NCI-H446 treated with DMSO at 0.1 percent for 48 hours (cell line): ENCODE measurements around the gene GNLY.
"Not testable (repeated sequence)": the region's sequence is repeated elsewhere in the genome, so short reads cannot be mapped to it uniquely, and the experiment has no call there.

ENCODE experiments used
- DNase-seq: peaks from one replicate; lab custom pipeline; 2025; lab: John Stamatoyannopoulos, UW

The GNLY gene

DNA sequence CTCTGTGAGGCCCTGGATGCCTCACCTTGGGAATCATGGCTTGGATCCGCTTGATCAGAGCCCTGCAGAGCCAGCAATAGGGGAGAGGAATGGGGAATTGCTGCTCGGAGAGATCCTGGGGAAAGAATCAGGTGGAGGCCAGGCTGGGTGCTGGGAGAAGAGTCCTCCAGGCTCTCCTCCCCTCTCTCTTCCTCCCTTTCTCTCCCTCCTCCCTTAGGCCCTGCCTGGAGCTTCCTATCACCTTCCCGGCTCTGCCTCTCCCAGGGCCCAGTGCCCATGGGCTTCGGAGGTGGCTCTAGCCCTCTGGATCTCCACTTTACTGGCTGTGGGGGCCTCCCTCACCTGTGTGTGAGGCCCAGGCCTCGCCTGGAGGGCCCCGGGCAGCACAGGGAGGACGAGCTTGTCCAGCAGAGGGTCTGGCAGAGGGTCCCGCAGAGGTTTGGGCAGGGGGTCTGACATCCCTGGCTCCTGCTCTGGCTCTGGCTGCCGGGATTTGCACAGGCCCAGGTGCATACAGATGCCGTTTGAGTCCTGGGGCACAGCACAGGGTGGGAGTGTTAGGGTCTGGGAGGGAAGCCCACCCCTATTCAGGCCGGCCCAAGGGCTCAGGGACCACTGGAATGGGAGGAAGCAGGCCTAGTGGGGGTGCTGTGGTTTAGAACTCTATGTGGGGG is 28.8 kb upstream of the GNLY start:
- DNase-seq: no peak

- no peak for DNase-seq
Measured at GRCh38 chr2:85666016-85666415, 28.1 kb upstream of the GNLY start.

DNA sequence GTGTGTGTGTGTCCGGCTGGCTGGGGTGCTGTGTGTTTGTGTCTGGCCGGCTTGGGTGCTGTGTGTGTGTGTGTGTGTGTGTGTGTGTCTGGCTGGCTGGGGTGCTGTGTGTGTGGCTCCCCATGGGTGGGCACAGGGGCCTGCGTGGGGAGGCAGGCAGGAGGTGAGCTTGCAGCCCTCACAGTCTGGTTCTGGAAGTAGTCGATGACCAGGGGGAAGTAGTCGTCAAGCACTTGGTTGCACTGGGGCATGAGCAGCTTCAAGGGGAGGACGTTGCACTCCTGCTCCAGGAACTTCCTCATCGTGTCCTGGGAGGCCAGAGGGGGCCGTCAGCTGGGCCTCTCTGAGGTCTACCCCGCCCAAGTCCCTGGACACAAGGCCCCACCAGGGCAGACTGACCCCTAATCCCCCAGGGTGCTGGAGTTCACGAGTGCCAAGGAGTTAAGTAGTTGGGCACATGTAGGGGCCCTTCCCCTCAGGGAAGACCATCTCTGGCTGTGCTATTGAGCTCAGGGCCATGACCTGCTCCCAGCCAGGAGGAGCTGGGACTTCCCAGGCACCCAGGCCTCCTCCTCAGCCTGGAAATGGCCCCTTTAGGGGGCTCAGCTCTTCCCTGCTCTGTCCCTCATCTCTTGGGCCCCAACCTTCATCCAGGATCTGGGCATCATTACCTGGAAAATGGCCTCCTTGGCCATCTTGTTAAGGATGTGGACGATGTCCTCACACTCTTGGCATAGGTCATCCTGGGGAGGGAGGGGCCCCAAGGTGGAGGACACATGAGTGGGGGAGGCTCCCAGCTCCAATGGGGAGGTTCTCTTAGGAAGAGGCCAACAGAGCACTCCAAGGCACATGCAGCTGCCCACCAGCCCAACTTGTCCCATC is 27.5 kb upstream of the GNLY start:
- DNase-seq: no peak

- no peak for DNase-seq
Measured at GRCh38 chr2:85667561-85668008, 26.6 kb upstream of the GNLY start.

GRCh38 chr2:85668009-85668856 is 25.9 kb upstream of the GNLY start, which contains the start of gene SFTPB:
SFTPB (minus strand) TSS chr2:85668199; CDS start chr2:85668183, 16 bp downstream.
- DNase-seq: no peak

- DNase-seq: no peak
Measured at GRCh38 chr2:85668857-85669142, 25.4 kb upstream of the GNLY start.

GRCh38 chr2:85669549-85669948 is 24.6 kb upstream of the GNLY start:
- no peak for DNase-seq

GRCh38 chr2:85670416-85670815 is 23.7 kb upstream of the GNLY start:
- DNase-seq: not testable (repeated sequence)

DNA sequence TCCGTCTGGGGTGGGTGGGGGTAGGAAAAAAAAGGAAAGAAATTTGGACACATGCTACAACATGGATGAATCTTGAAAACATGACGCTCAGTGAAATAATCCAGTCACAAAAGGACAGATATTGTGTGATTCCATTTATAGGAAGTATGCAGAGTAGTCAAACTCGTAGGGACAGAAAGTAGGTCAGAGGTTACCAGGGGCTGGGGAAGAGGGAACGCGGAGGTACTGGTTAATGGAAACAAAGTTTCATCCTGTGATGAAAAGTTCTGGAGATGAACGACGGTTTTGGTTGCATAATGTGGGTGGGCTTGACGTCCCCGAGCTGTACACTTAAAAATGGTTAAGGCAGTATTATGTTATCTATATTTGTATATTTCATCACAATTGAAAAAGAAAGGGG is 21.7 kb upstream of the GNLY start:
- no peak for DNase-seq

GRCh38 chr2:85673716-85674375 is 20.3 kb upstream of the GNLY start:
- DNase-seq: no peak

GRCh38 chr2:85674417-85674816 is 19.7 kb upstream of the GNLY start:
- no peak for DNase-seq

GRCh38 chr2:85675427-85675826 is 18.7 kb upstream of the GNLY start:
- DNase-seq: no peak

DNA sequence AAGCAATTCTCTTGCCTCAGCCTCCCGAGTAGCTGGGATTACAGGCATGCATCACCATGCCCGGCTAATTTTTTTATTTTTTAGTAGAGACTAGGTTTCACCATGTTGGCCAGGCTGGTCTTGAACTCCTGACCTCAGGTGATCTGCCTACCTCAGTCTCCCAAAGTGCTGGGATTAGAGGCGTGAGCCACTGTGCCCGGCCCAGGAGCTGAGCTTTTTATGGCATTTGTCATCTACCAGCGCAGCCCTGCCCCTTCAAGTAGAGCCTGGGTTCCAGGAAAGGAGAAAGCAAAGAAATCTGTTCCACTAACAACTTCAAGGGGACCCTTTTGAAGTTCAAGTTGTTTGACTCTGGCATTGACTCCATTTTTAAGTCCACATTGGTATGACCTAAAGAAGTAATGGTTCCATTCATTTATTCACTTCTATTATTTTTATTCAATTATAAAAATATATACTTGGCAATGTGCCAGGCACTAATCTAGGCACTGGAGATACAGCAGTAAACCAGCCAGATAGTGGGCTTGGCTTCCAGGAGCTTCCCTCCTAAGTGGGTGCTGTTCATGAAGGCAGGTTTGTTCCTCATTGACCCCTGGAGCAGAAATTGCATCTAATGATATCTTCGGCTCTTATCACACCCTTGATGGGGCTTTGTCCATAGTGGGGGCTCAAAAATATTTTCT is 18.2 kb upstream of the GNLY start:
- no peak for DNase-seq

DNA sequence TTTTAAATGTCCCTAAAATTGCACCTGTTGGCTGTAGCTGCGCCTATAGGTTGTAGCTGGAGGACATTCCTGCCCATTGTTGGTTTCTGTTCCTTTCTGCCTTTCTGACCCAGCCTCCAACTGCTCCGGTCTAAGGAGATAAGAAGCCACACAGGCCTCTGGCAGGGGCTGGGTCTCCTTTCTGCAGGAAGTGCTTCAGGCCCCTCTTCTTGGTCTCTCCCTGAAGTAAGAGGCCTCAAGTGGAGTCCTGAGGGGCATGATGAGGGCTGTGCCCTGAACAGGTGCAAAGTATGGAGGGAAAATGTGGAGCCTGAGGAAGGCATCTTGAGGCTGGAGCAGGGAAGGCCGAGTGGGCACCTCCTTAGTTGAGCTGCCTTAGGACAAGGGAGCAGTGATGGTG is 15.8 kb upstream of the GNLY start:
- DNase-seq: no peak

GRCh38 chr2:85678794-85679672 is 15.1 kb upstream of the GNLY start:
- DNase-seq: peak; percentile 49

DNA sequence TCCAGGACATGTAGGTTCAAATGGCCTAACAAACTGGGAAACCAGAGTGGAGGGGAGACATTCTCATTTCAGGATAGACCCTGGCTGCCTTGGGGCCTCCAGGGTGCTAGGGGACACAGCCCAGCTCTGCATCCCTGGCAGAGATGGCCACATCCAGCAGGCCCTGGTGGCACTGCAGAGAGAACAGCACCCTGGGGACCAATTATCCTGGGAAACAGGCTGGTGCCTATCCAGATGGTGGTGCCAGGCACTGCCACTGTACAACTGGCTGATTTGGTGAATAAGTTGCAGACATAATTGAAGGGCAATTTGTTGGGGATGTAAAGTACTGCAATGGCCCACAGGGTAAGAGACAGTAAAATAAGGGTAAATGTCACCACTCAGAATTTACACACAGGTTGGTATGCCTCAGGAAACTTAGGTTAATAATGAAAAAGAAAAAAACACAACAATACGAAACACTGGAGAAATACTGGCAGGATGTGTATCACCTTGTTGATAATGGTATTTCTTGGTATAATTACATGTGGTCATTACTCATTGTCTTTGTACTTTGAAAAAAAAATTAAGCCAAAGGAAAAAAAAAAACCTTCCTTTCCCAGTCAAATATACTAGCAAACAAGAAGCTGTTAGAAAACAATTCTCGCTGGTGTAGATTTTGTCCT is 13.3 kb upstream of the GNLY start:
- no peak for DNase-seq

DNA sequence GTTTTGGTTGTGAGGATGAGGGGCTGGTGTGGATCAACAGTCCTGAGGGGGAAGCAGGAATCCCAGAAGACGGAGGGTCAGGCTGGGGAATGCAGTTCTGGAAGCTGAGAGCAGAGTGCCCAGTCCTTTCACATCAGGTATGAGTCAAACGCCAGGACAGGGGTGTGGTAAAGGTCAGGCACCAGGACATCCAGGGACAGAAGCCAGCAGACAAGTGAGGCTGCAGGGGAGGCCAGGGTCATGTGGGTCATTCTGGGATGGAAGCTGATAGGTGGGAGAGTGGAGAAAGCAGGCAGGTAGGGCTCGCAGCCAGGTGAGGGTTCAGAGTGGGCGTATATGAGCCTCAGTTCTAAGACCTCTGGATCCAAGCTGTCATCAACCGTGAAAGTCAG is 12.8 kb upstream of the GNLY start:
- DNase-seq: no peak

DNA sequence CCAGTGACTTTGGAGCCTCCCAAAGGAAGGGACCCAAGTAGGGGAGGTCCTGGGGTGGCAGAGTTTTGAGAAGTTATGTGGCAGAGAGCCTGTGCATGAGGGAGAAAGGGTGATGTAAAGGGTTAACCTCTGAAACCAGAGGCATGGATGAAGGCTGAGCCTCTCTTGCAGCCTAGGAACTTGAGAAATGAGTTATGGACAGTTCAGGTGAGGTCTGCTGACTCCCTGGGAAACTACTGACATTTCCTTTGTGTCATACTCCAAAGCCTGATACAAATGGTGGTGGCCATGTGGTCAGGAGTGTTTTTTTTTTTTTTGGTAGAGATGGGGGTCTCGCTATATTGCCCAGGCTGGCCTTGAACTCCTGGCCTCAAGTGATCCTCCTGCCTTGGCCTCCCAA is 12.4 kb upstream of the GNLY start:
- no peak for DNase-seq

- DNase-seq: no peak
Measured at GRCh38 chr2:85682378-85682777, 11.8 kb upstream of the GNLY start.

GRCh38 chr2:85684380-85684779 is 9.8 kb upstream of the GNLY start:
- DNase-seq: no peak
